Prostate gland (tissue), 2 donors: ENCODE data around the gene OSCP1. TPM values are rescaled to one million over a fixed set of nuclear protein-coding genes. Genes with fewer than 3 reads are reported as not detected.

Source experiments
- DNase-seq: peaks from one replicate; pipeline ENCODE4 v3.0.0-alpha.2; 2019; ENCODE audit warnings: low spot score
- H3K27ac ChIP-seq, 2 donors: fragments of 200-600 bp; sonication (generic); 2 replicates each; pipeline ENCODE4 v1.5.1; 2017 to 2019
- H3K27me3 ChIP-seq: fragments of 200-600 bp; sonication (generic); replicated peaks from 2 replicates; pipeline ENCODE4 v1.5.1; 2019; ENCODE audit not compliant: insufficient read depth
- H3K36me3 ChIP-seq, 2 donors: fragments of 200-600 bp; sonication (generic); 1 replicate in 1 of 2; 2 replicates in 1 of 2; pipeline versions ENCODE4 v1.5.1 to v1.8.1; 2017 to 2019
- H3K4me1 ChIP-seq: fragments of 200-600 bp; sonication (generic); replicated peaks from 2 replicates; pipeline ENCODE4 v1.5.1; 2019
- H3K4me3 ChIP-seq, 2 donors: fragments of 200-600 bp; sonication (generic); 2 replicates each; pipeline ENCODE4 v1.5.1; 2017 to 2019
- H3K9me3 ChIP-seq: fragments of 200-600 bp; sonication (generic); 2 replicates; pipeline ENCODE4 v1.5.1; 2017
- CTCF ChIP-seq, 4 experiments: fragments of 200-600 bp in 2 of 4; fragments of 450-650 bp in 2 of 4; sonication (generic) in 2 of 4; IDR thresholded peaks; 1 replicate in 3 of 4; 2 replicates in 1 of 4; pipeline ENCODE4 v1.5.1; 2016 to 2019; ENCODE audit warnings: antibody characterized with exemption in 4 of 4, mild to moderate bottlenecking in 2 of 4, moderate library complexity in 2 of 4
- POLR2A ChIP-seq: fragments of 450-650 bp; IDR thresholded peaks from one replicate; pipeline ENCODE4 v1.6.1; 2016; ENCODE audit warnings: antibody characterized with exemption, mild to moderate bottlenecking
- POLR2AphosphoS5 ChIP-seq: sonication (generic); formaldehyde crosslinking; IDR thresholded peaks from one replicate; pipeline ENCODE4 v1.6.1; 2017; ENCODE audit warnings: antibody characterized with exemption
- WGBS: methylation state at CpG from one replicate; pipeline ENCODE4 v1.1.5; 2018; 5-methylcytosine and 5-hydroxymethylcytosine counted together
- intact Hi-C: fragments of 100-400 bp; cut with DNase I; formaldehyde crosslinking; loops from one replicate; pipeline ENCODE4 v1.14.2; 2022
- total RNA-seq, 2 donors: library from RNA; depleted of rRNA; stranded (reverse); fragments of >200 nt; gene quantifications; one replicate each; pipeline ENCODE4 v1.1.0, GENCODE V29; 2016

Gene OSCP1
- total RNA-seq, 2 donors from 2014 or later = 16.7 to 25.6 TPM

GRCh38 chr1:36417931-36418330, 32.3 kb downstream of the OSCP1 start:
- no peak overlapping the region for H3K4me3 ChIP-seq
- DNase-seq = no peak
- H3K27me3 ChIP-seq = no peaks in the 10 kb centered on the region
- intact Hi-C loops = no loop called here
- no peak for TF ChIP-seq CTCF (IDR thresholded peaks at IDR 0.05)
- no peak for TF ChIP-seq POLR2AphosphoS5
- TF ChIP-seq POLR2A = no peak
- no peaks in the 10 kb centered on the region for H3K9me3 ChIP-seq
- no peaks in the 10 kb centered on the region for H3K36me3 ChIP-seq
- H3K4me1 ChIP-seq = no peaks in the 10 kb centered on the region
- no peak overlapping the region for H3K27ac ChIP-seq
- WGBS = 89% methylated on average over 9 of the region's 9 CpGs

DNA sequence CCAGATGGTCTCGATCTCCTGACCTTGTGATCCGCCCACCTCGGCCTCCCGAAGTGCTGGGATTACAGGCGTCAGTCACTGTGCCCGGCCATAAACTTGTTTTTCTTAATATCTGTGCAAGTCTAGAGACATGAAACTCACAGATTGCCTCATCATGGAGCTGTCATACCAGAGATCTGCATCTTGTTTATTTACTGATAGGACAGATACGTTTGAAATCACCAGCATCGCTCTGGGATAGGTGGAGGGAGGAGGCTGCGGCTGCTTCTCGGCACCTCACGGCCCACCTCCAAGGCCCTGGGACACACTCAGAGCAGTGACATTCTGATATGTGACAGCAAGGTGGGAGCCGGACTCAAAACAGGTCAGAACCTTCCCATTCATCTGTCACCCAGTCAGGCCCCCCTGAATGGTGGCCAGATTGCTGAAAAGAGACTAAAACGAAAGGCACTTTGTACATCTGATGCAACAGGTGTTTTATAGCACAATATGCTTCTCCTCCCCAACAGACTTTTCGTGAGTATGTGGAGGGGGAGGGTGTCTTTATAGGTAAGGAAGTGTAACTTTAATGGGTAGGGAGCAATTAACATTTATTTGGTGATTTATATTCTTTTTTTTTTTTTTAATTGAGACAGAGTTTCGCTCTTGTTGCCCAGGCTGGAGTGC, 34.5 kb downstream of the OSCP1 start:
- TF ChIP-seq POLR2AphosphoS5 (no peak), POLR2A (no peak)
- intact Hi-C loops = no loop called here
- no peaks in the 10 kb centered on the region for H3K36me3 ChIP-seq
- no peak overlapping the region for H3K27ac ChIP-seq
- no peaks in the 10 kb centered on the region for H3K27me3 ChIP-seq
- no peaks in the 10 kb centered on the region for H3K9me3 ChIP-seq
- DNase-seq = no peak
- H3K4me3 ChIP-seq = no peak overlapping the region
- 80% methylated on average over 15 of the region's 15 CpGs for WGBS
- no peaks in the 10 kb centered on the region for H3K4me1 ChIP-seq

DNA sequence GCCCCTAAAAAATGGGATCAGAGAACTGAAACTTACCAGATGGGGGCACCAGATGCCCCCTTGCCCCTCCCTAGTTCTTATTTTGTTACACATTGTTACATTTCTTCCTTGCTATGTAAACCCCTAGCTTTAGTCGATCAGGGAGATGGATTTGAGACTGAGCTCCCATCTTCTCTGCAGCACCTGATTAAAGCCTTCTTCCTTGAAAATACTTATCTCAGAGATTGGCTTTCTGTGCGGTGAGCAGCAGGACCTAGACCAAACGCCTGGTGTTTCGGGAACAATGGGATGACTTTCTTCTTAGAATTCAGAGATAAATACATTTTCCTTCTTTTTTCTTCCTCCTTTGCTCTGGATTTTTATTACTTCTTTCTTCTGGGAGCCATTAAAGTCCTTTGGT, 35.9 kb downstream of the OSCP1 start:
- intact Hi-C loops = no loop called here
- H3K27me3 ChIP-seq = no peaks in the 10 kb centered on the region
- WGBS = 82% methylated on average over 4 of the region's 4 CpGs

DNA sequence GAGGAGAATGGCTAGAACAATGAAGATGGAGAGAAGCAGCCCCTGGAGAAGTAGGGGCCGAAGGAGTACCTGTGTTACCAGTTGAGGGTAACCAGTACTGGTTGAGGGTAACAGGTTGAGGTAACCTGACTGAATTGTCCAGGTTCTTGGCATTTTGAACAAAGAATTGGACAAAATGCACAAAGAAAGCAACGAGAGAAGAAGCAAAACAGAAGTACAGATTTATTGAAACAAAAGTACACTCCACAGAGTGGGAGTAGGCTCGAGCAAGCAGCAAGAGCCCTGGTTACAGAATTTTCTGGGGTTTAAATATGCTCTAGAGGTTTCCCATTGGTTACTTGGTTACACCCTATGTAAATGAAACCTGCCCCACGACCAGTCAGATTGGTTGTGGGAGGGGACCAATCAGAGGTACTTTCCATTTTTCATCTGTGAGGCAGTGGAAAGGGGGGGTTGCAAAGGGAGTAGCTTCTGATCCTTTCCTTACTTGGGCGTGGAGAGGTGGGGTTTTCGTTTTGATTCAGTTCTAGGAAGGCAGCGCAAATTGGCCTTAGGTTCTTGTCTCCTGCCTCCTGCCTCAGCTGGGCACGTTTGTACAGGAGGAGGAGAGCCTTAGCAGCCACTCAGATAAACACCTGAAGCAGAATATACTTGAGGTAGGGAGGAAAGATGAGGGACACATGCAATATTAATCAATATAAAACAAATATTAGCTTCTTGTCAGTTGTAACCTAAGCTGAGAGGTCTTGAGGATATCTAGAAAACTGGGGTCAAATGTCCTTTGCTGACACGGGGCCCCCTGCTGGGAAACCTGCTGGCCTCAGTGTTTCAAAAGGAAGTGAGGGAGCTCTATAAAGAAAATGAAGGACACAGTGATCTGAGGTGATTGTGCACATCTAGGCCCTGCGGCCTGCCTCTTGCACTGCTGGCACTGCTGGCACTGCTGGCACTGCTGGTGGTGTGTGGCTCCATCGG, 38.3 kb downstream of the OSCP1 start:
- DNase-seq = no peak
- intact Hi-C loops = no loop called here
- 56% methylated on average over 11 of the region's 11 CpGs for WGBS
- Histone ChIP-seq H3K27ac (no peak overlapping the region), H3K36me3 (no peaks in the 10 kb centered on the region), H3K9me3 (no peaks in the 10 kb centered on the region), H3K4me1 (no peaks in the 10 kb centered on the region), H3K27me3 (no peaks in the 10 kb centered on the region), H3K4me3 (no peak overlapping the region)
- no peak for TF ChIP-seq POLR2A
- TF ChIP-seq CTCF (IDR thresholded peaks at IDR 0.05) = no peak
- no peak for TF ChIP-seq POLR2AphosphoS5

More for the DNA sequence above, 35.9 kb downstream of the OSCP1 start:
- no peak for TF ChIP-seq CTCF (IDR thresholded peaks at IDR 0.05)
- no peak for TF ChIP-seq POLR2A
- TF ChIP-seq POLR2AphosphoS5 = no peak
- Histone ChIP-seq H3K9me3 (no peaks in the 10 kb centered on the region), H3K27ac (no peak overlapping the region), H3K36me3 (no peaks in the 10 kb centered on the region), H3K4me1 (no peaks in the 10 kb centered on the region), H3K4me3 (no peak overlapping the region)
- no peak for DNase-seq

DNA sequence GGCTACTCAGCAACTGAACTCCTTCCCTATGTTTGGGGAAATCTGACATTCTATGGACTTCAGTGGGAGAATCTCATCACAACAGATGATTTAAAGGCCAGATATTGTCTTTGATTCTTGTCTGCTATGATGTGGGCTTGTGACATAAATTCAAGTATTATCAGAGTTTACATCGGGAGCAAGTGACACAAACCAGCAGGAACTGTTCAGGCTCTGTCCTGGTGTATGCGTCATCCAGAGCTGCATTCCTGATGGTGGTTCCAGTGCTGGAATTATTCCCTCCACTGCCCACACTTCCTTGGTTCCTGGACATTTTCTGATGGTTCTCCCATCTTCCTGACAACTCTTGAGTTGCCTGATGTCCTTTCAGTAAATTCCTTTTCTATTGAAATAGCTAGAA, 41.8 kb downstream of the OSCP1 start:
- Histone ChIP-seq H3K9me3 (no peaks in the 10 kb centered on the region), H3K36me3 (no peaks in the 10 kb centered on the region), H3K4me1 (no peaks in the 10 kb centered on the region), H3K27me3 (no peaks in the 10 kb centered on the region), H3K4me3 (no peak overlapping the region), H3K27ac (no peak overlapping the region)
- DNase-seq = no peak
- peak; percentile 18 for TF ChIP-seq POLR2AphosphoS5
- TF ChIP-seq CTCF (IDR thresholded peaks at IDR 0.05) = no peak
- no peak for TF ChIP-seq POLR2A
- 36% methylated on average over 2 of the region's 2 CpGs for WGBS
- intact Hi-C loops = no loop called here
